AG08395 (cell line): ENCODE results near the gene PTH1R.

Experiments used
- DNase-seq: peaks from one replicate; pipeline ENCODE4 v3.0.0; 2012; ENCODE audit warnings: mixed read lengths, low spot score

Gene PTH1R

GRCh38 chr3:46849686-46850467 lies 27.6 kb upstream of the PTH1R start:
- DNase-seq = no peak

- no peak for DNase-seq
These were observed 27.1 kb upstream of the PTH1R start for GRCh38 chr3:46850468-46850779.

GRCh38 chr3:46851364-46852333 lies 25.9 kb upstream of the PTH1R start:
- DNase-seq = no peak

GRCh38 chr3:46852334-46852720 lies 25.2 kb upstream of the PTH1R start:
- DNase-seq = no peak

- DNase-seq = no peak
These were observed 24.6 kb upstream of the PTH1R start for GRCh38 chr3:46852839-46853355.

GRCh38 chr3:46853441-46854415 lies 23.8 kb upstream of the PTH1R start:
- DNase-seq = no peak

GRCh38 chr3:46854555-46854991 lies 22.9 kb upstream of the PTH1R start:
- no peak for DNase-seq

GRCh38 chr3:46856576-46857471 lies 20.7 kb upstream of the PTH1R start:
- no peak for DNase-seq

GRCh38 chr3:46857485-46858341 lies 19.8 kb upstream of the PTH1R start:
- no peak for DNase-seq

GRCh38 chr3:46858456-46858855 lies 19.1 kb upstream of the PTH1R start:
- DNase-seq = no peak

GRCh38 chr3:46859001-46859710 lies 18.4 kb upstream of the PTH1R start:
- no peak for DNase-seq

GRCh38 chr3:46860017-46860809 lies 17.3 kb upstream of the PTH1R start:
- no peak for DNase-seq

GRCh38 chr3:46860810-46861604 lies 16.5 kb upstream of the PTH1R start:
- no peak for DNase-seq

GRCh38 chr3:46861605-46862368 lies 15.7 kb upstream of the PTH1R start:
- no peak for DNase-seq

- DNase-seq = no peak
These were observed 15.0 kb upstream of the PTH1R start for GRCh38 chr3:46862369-46863025.

GRCh38 chr3:46863261-46863782 lies 14.2 kb upstream of the PTH1R start, which contains the start of gene MYL3:
Gene MYL3 (minus strand): TSS chr3:46863444. CDS start chr3:46863390, 54 bp downstream.
- DNase-seq = no peak
